GM19099 (cell line): Measurements from ENCODE around the gene SLC1A1.
A peak's percentile ranks its signal among the peaks of the same experiment; 100 is the strongest.

Source experiments
- POLR2A ChIP-seq: IDR thresholded peaks from 3 replicates; pipeline ENCODE4 v1.6.1; 2011; ENCODE audit warnings: low read depth; ENCODE audit not compliant: insufficient read length; ENCODE audit errors: extremely low read depth

SLC1A1 gene

GRCh38 chr9:4489919-4490704 lies at the start of gene SLC1A1:
Gene SLC1A1, plus strand, starts transcription at chr9:4490468. Its CDS starts 212 bp downstream, at chr9:4490680.
- TF ChIP-seq POLR2A, result peak; percentile 61

- TF ChIP-seq POLR2A, result no peak
These were observed 47.5 kb upstream of the SLC1A1 start for GRCh38 chr9:4442806-4443205.

DNA sequence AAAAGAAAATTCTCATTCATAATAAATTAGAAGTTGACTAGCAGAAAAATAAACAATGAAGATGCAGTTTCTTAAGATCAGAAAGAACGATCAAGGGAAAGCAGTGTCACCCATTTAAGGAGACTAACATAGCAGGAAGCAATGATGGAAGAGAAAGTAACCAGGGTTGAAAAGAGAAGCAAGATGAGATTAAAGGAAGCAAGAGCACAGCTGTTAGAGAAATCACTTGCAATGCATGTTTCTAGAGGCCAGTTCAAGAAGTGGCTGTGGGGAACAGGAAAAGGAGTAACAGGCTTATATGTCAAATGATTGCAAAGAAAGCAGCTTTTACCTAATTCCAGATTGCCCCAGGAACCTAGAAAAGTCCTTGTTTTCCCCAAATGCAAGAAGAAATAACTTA lies 46.8 kb upstream of the SLC1A1 start:
- TF ChIP-seq POLR2A, result no peak

DNA sequence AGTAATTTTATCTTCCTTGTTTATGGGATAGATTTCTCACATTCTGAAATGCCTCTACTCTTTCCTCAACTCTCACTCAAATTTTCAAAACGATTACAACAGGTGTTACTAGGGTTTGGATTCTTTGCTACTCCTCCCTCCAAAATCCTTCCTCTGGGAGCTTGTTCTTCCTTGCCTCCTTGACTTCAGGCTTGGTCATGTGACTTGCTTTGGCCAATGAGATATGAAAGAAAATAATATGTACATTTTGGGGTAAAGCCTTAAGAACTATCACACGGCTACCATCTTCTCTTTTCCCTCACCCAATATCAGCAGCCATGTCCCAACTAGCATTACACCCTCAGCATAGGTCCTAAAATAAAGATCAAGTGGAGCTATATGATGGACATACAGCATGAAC lies 28.8 kb upstream of the SLC1A1 start:
- TF ChIP-seq POLR2A, result no peak

GRCh38 chr9:4463824-4464223 lies 26.4 kb upstream of the SLC1A1 start:
- no peak for TF ChIP-seq POLR2A

DNA sequence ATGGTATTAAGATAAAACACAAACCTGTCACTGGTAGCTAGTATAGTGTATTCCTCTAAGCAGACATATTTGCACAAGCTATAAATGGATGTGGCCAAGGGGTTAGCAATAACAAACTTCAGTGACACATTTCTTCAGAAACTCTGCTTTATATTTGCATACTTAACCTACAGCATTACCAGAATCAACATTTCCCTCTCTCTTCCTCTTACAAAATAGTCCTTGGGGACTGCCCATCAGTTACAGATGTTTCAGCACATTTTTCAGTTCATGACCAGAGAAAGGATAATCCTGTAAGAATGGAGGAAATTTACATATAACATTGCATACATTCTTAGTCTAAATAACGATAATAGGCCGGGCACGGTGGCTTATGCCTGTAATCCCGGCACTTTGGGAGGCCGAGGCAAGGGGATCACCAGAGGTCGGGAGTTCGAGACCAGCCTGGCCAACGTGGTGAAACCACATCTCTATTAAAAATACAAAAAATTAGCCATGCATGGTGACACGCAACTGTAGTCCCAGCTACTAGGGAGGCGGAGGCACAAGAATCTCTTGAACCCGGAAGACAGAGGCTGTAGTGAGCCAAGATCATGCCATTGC lies 25.3 kb upstream of the SLC1A1 start:
- no peak for TF ChIP-seq POLR2A

DNA sequence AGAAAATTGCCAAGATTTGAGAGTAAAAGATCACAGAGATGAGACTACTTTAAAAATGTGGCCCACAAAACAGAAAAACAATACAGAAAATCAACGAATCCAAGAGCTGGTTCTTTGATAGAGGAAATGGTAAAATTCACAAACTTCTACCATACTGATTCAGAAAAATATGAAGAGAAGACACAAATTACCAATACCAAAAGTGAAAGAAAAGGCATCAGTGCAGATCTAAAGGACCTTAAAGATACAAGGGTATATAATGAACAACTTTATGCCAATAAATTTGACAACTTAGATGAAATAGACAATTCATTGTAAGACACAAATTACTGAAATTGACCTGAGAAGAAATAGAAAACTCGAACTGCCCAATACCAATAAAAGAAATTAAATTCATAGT lies 24.4 kb upstream of the SLC1A1 start:
- no peak for TF ChIP-seq POLR2A

GRCh38 chr9:4475301-4475700 lies 15.0 kb upstream of the SLC1A1 start:
- TF ChIP-seq POLR2A, result no peak

- no peak for TF ChIP-seq POLR2A
These were observed 4.1 kb upstream of the SLC1A1 start for GRCh38 chr9:4486176-4486575.

DNA sequence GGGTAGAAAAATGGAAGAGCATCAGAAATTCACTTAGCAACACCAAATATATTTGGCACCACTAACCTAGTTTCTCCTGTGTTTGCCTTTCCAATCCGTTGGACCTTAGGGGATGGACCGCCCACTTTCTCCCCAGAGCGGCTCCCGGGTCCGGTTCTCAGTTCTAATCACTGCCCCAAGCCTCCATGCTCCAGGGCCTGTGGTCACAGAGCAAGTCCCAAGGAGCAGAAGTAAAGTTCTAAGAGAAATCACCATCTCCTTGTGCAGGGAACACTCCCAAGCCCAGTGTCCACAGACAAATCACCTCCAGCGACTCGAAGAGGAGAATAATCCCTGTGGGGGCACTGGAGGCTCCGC lies 728 bp upstream of the SLC1A1 start:
- TF ChIP-seq POLR2A, result no peak

GRCh38 chr9:4490705-4491625 lies 697 bp downstream of the SLC1A1 start:
- no peak for TF ChIP-seq POLR2A

- TF ChIP-seq POLR2A, result no peak
These were observed 1.3 kb downstream of the SLC1A1 start for GRCh38 chr9:4491626-4491975.

DNA sequence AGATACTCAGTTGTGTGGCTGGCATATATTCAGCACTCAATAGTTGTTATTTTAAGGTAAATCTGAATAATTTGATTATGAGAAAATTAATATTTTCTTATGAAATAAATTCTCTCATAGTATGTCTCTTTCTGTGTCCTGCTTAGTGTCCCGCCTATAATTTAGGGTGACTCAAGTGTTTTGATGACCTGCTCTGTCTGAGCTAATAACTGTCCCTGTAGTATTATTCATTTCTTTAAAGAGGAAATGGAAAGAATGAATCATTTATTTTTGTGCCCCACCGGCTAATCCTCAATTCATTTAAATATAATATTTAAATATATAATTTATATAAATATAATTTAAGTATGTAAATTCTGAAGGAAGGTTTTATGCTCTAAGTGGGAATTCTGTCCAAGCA lies 4.1 kb downstream of the SLC1A1 start:
- no peak for TF ChIP-seq POLR2A

DNA sequence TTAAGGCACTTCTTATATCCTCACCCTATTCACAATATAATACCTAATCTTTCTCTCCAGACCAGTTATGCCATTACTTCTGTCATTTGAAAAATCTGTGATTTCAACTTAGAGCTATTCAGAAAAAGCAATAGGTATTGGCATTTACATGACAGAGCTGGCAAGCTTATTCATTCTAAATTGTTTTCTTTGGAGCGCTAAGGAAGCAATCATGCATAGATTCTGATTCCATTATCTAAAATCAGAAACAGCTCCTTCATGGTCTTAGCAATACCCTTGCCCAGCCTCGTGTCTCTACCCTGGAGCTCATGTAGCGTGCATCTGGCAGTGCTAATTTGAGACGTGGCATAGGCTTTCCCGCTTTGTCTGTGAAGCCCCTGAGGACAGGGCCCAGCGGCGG lies 4.5 kb downstream of the SLC1A1 start:
- TF ChIP-seq POLR2A, result no peak

GRCh38 chr9:4495537-4495936 lies 5.3 kb downstream of the SLC1A1 start:
- no peak for TF ChIP-seq POLR2A

DNA sequence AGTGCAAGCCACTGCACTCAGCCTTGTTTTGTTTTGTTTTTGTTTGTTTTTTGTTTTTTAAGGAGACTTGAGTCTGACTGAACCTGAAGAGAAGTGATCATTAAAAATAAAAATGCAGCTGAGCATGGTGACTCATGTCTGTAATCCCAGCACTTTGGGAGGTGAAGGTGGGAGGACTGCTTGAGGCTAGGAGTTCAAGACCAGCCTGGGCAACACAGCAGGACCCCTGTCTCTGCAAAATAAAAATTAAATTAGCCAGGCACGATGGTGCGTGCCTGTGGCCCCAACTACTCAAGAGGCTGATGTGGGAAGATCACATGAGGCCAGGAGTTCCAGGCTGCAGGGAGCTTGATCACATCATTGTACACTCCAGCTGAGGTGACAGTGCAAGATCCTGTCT lies 6.2 kb downstream of the SLC1A1 start:
- TF ChIP-seq POLR2A, result no peak
